SHP77 (cell line): Measurements from ENCODE around the gene KCNH6.
A peak's percentile ranks its signal among the peaks of the same experiment; 100 is the strongest.

Experiments used
- DNase-seq, 2 experiments: peaks; one replicate each; lab custom pipeline; 2025; lab: John Stamatoyannopoulos, UW

The KCNH6 gene

GRCh38 chr17:63550817-63551639 lies 27.9 kb downstream of the KCNH6 start:
- DNase-seq: peak in 1 of 2 experiments; percentile 27

GRCh38 chr17:63552211-63552610 lies 29.1 kb downstream of the KCNH6 start:
- no peak for DNase-seq

GRCh38 chr17:63555500-63556156 lies 32.5 kb downstream of the KCNH6 start:
- no peak for DNase-seq

GRCh38 chr17:63557416-63557815 lies 34.3 kb downstream of the KCNH6 start:
- no peak for DNase-seq

- DNase-seq: no peak
Measured at GRCh38 chr17:63558441-63558840, 35.3 kb downstream of the KCNH6 start.

DNA sequence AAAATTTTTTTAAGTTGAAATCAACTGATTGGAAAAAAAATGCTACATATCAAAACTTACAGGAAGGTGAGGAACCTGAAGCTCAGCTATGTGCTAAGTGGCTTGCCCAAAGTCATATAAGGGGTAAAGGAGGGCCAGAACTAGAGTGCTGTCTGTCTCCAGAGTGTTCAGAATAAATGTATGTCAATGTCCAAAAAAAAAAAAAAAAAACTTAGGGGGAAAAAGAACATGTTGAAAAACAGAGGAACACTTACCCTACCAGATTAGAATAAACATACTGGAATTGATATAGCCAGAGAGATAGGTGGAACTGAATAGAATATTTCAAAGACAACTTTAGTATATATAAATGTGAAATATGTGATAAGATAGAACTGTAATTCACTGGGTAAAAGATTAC lies 38.7 kb downstream of the KCNH6 start:
- no peak for DNase-seq

DNA sequence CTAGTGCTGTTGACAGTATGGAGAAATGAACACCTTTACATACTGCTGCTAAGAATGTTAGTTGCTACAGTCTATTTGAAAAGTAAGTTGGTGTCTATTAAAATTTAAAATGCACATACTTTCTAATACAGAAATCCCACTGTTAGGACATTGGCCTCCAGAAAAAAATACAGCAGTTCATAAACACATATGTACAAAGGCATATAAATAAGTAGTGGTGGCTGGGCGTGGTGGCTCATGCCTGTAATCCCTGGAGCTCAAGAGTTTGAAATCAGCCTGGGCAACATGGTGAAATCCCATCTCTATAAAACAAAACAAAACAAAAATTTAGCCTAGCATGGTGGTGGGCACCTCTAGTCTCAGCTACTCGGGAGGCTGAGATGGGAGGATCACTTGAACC lies 40.2 kb downstream of the KCNH6 start:
- no peak for DNase-seq

- no peak for DNase-seq
Measured at GRCh38 chr17:63564562-63564961, 41.4 kb downstream of the KCNH6 start.

- no peak for DNase-seq
Measured at GRCh38 chr17:63567229-63567628, 44.1 kb downstream of the KCNH6 start.

DNA sequence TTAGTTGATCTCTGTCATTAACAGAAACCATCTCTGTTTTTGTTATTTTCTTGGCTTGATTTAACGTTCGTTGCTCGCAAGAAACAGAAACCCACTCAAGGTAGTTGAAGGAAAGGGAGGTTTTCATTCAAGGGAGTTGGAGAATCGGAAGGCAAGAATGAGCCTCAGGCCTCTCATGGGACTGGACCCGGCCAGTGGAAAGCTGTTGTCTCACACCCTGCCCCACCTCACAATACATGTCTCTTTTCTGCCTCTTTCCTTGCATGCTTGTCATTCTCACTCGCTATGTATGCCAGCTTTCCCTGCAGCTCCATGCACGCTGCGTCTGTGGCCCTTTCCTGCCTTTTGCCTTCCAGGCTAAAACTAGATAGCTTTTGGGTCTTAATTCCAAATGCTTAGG lies 45.4 kb downstream of the KCNH6 start:
- no peak for DNase-seq

GRCh38 chr17:63571632-63572310 lies 48.6 kb downstream of the KCNH6 start:
- no peak for DNase-seq

DNA sequence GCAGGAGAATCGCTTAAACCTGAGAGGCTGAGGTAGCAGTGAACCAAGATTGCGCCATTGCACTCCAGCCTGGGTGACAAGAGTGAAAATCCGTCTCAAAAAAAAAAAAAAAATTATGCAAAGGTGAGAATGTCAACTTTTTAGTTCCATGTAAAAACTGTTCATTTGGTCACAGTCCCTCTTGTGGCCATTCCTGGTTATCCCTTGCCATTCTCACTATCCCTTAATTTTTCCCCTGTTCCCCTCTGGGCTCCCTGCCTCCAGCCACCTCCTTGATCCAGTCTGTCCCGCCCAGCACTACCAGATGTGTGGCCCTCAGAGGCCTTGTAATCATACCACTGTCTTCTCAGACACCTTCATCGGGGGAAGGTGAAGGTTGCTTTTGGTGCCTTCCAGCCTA lies 50.5 kb downstream of the KCNH6 start:
- no peak for DNase-seq

- no peak for DNase-seq
Measured at GRCh38 chr17:63578027-63578768, 55.0 kb downstream of the KCNH6 start.

GRCh38 chr17:63578769-63579111 lies 55.6 kb downstream of the KCNH6 start:
- no peak for DNase-seq

GRCh38 chr17:63579633-63580032 lies 56.5 kb downstream of the KCNH6 start:
- peak; percentile 31 to 48 for DNase-seq

- DNase-seq: no peak
Measured at GRCh38 chr17:63587770-63588169, 64.6 kb downstream of the KCNH6 start.

DNA sequence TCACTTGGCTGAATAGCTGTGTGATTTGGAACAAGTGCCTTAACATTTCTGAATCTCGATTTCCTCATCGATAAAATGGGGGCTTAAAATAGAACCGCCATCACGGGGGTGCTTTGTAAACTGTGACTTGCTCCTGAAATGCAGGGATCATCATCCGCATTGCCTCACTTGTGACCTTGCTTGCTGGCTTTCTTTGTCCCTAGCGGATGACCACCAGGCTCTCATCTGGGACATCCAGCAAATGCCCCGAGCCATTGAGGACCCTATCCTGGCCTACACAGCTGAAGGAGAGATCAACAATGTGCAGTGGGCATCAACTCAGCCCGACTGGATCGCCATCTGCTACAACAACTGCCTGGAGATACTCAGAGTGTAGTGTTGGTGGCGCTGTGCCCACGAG lies 65.6 kb downstream of the KCNH6 start:
- no peak for DNase-seq

GRCh38 chr17:63589646-63590045 lies 66.5 kb downstream of the KCNH6 start:
- no peak for DNase-seq

DNA sequence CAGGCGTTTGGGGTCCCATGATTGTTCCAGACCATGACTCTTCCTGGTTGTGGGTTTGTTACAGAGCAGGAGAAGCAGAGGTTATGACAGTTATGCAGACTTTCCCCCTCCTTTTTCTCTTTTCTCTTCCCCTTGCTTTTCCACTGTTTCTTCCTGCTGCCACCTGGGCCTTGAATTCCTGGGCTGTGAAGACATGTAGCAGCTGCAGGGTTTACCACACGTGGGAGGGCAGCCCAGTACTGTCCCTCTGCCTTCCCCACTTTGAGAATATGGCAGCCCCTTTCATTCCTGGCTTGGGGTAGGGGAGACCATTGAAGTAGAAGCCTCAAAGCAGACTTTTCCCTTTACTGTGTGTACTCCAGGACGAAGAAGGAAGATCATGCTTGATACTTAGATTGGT lies 69.6 kb downstream of the KCNH6 start:
- DNase-seq: no peak

- DNase-seq: no peak
Measured at GRCh38 chr17:63595132-63595531, 72.0 kb downstream of the KCNH6 start.
